ENCODE measurements around the gene ACP2.
A peak's percentile ranks its signal among the peaks of the same experiment; 100 is the strongest.
"Not testable (repeated sequence)": the region's sequence is repeated elsewhere in the genome, so short reads cannot be mapped to it uniquely, and the experiment has no call there.

Gene ACP2

GRCh38 chr11:47204637-47204989, 44.0 kb downstream of the ACP2 start:
- DNase-seq (ENCODE audit: low read depth) = peak; percentile 44

- no peak for DNase-seq (ENCODE audit: low read depth)
Observed at GRCh38 chr11:47202576-47202975, 46.0 kb downstream of the ACP2 start.

DNA sequence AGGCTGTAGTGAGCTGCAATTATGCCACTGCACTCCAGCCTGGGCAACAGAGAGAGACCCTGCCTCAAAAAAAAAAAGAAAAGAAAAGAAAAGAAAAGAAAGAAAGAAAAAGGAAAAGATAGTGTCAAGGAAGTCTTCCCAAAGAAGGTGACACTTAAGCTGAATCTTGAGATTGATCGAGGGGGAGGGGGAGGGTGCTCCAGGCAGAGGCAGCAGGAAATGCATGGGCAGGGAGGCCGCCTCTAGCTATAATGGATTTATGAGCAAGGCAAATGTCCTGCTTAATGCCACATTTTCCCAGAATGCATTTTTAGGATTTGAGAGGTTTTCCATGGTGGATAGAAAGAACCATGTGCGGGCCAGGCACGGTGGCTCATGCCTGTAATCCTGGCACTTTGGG, 47.6 kb downstream of the ACP2 start:
- no peak for DNase-seq (ENCODE audit: low read depth)

GRCh38 chr11:47198161-47198560, 50.5 kb downstream of the ACP2 start:
- not testable (repeated sequence) for DNase-seq (ENCODE audit: low read depth)

DNA sequence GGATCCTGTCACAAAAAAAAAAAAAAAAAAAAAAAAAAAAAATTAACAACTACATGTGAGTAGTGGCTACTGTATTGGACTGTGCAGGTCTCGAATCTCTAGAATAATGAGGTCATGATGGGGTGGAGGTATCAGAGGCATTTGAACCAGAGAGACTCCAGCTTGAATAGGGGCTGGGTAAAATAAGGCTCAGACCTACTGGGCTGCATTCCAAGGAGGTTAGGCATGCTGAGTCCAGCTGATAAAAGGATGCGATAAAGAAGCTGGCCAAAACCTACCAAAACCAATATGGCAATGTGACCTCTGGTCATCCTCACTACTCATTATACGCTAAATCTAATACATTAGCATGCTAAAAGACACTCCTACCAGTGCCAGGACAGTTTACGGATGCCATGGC, 56.5 kb downstream of the ACP2 start:
- DNase-seq (ENCODE audit: low read depth) = no peak

DNA sequence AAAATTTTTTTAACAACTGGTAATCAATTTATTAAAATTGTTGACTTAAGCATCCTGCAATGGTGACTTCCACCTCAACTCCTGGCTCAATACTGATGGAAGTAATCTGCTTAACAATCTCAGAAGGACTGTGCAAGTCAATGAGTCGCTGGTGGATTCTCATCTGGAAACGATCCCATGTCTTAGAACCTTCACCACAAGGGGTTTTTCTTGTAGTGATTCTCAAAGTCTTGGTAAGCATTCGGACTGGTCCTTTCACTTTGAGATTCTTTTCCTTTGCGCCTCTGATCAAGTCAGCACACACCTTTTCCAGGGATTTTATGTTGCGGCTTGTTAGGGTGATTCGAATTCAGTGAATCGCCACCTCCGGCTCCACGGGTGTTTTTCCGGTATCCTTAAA, 57.5 kb downstream of the ACP2 start:
- DNase-seq (ENCODE audit: low read depth) = not testable (repeated sequence)
